GM18867 (cell line): ENCODE measurements around the gene SPEG.

ENCODE experiments used
- ATAC-seq: cut with Tn5 transposase; IDR thresholded peaks from one replicate; pipeline ENCODE4 v1.9.1; 2021; ENCODE audit warnings: mild to moderate bottlenecking, moderate library complexity; ENCODE audit not compliant: unreplicated experiment

Gene SPEG

DNA sequence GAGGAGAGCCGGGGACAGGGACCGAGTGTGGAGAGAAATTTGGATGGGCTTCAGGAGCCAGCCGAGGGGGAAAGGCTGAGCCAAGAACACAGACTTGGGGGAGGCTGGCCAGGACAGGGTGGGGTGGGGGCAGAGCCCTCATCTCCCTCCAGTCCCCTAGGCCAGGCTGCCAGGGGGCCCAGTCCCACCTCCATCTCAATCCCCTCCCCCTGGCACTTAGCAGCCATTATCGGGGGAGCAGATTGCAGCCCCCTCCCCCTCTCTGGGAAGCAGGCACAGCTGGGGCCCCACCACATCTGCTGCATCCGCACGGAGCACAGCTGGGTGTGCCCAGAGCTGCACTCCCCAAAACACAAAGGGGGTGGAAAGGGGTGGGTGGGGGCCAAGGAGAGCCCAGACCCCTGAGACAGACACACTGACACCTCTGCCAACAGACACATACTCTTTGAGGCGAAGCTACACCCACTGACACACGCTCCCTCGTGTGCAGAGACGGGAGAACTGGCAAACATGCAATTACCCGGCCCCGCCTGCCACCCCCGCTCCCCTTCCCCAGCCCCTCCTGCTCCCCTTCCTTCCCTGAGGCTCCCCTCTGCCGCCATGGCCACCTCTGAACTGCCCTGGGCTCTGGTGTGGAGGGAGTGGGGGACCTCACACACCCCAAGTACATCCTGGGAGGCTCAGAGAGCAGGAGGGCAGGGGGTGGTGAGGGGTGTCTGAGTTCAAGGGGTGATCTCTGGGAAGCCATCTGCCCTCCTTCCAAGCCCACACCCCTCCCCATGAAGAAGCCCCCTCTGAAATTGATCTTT is 74.5 kb downstream of the SPEG start:
- peak; percentile 18 for ATAC-seq

DNA sequence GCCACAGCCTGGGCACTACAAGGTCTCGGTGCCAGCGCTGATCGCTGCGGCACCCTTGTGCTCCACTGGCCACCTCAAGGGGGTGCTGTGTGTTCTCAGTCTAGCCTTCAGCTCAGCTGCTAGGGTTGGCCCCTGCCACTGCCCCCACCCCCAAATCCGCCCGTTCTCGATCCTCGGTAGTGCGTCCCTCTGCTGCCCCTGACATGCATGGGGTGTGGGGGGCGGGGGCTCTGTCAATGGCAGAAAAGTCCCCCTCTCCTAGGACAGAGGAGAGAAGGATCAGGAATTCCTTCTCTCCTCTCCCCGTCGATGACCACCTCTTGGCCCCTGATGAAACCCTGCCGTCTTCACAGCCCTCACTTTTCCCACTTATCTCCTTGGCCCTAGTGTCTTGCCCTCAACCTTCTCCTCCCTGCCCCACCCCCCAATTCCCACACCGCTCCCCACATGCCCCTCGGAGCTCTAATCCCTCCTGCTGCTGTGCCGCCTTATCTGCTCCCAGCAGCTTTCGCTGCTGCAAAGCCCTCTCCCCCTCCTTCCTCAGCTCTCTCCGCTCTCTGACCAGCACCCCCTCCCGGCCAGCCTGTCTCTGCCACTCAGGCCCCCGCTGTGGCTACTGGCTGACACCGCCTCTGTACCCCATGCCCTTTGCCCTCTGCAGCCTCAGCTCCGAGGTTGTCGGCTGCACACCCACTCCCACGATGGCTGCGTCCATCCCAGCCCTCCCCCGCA is 75.3 kb downstream of the SPEG start:
- peak; percentile 61 for ATAC-seq

DNA sequence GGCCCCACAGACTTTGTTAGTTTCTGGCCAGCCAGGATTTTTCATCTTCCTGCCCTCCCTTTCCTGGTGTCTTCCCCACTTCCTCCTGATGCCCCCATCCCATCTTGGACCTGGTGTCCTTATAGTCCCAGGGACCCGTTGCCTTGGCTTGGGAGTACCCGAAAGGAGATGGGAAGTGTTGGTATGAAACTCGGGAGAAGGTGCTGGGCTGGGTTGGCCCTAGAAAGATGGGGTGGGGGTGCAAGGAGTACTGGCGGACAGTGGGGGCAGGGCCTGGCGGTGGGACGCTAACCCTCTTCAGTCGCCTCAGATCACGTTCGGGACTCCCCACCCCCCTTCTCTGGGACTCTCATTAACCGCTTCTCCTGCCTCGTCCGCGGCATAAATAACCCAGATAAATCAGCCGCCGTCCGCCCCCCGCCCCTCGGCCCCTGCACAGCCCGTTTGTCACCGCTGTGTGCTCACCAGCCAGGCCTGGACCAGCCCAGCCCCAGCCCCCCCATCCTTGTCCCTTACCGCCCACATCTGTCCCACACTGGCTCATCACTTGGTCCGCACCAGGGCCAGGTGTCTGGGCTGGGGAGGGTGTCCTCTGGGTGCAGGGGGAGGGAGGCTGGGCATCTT is 76.0 kb downstream of the SPEG start:
- ATAC-seq, result no peak

DNA sequence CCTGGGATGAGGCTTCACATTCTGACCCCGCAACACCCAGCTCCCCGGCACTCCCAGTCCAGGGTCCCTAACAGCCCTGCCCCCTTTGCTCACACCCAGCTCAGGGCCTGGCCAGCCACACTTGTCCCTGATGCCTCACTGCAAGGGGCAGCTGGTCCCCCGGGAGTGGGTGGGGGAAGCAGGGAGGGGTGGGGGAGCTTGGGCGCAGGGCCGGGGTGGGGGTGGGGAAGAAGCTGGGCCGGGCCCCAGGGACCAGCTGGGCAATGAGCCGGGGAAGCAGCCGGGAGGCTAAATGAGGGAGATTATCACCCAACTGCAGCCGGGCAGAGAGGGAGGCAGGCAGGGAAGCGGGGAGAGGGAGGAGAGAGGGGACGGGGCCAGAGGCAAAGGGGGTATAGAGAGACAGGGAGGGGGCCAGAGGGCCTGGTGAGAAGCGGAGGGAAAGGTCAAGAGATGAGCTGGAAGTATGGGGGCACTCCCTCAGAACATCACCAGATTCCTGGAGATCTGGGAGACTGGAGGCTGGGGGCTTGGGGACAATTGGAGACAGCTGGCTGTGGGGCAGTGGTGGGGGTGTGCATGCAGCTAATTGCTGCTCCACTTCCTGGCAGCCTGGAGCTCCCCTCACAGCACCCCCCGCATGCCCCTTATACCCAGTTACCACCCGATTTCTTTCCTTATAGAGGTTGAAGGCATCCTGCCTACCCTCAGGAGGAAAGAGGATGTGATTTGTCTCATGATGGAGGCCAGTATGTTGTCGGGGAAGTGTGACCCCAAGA is 77.1 kb downstream of the SPEG start:
- no peak for ATAC-seq

DNA sequence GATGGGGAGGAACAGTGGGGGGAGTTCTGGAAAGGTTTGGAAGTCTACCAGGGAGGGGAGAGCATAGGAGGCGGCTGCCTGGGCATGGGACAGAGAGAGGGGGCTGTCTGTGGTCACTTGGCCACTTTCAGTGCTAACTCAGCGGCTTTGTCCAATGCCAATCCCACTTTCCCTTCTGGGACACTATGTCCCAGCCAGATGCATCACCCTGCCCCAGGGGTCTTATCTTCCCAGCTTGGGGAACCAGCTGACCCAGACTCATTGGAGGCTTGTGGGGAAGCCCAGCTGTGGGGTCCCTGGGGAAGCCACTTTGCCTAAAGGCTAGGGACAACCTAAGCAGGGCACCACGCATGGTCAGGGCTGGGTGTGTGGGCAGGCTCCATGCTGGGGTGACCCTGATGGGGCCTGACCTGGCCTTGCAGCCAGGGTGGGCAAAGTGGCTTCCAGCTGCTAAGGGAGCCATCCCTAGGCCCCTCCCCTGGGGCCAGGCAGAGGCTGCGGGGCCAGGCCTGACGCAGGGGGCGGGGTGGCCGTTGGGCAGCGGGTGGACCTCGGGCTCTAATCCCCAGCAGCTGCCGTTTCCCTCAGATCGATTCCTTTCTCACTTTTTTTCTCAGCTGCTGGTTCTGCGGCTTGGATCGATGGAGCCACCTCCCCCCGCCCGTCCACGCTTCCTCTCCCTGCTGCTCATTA is 78.0 kb downstream of the SPEG start:
- no peak for ATAC-seq

DNA sequence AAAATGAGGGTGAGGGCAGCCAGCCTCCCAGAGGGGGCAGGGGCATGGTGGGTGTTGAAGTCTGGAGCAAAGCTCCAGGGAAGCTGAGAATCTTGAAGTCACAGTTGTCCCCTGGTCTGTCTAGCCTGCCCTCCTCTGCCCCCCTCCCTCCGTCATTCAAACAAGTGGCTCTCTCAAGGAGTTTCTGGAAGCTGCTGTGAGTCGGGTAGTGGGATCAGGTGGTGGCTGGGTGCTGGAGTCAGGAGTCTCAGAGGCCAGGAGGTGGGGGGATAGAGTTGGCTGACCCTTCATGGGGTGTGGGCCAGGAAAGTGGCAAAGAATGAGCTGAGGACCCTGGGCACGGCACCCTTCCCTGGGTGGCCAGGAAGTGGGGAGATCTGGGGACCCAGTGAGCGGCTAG is 79.1 kb downstream of the SPEG start:
- ATAC-seq, result no peak

DNA sequence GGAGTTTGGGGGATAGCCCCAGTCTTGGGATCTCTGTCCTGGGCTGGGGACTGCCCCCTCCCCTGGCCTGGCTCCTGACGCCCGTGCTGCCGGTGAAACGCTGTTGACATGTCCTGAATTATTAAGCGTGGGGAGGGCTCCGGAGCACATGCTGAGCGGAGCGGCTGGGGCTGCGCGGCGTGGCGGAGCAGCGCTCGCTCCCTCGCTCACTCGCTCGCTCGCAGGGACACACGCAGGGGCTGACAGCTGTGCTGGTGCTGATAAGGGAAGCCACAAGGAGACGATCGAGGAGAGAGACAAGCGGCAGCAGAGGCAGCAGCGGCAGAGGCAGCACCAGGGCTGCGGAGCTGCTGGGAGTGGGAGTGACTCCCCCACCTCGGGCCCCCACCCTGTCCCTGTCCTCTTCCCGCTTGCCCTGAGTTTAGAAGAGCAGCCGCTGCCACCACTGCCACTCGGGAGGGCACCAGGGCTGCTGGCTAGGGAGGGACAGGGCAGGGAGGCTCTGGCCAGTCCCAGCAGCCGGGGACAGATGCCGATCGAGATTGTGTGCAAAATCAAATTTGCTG is 79.6 kb downstream of the SPEG start, which contains the start of gene ASIC4:
TSS of gene ASIC4 (plus strand) at position 287 of the 566 bp plus-strand sequence. CDS start at position 530, 243 bp downstream.
- ATAC-seq, result no peak

DNA sequence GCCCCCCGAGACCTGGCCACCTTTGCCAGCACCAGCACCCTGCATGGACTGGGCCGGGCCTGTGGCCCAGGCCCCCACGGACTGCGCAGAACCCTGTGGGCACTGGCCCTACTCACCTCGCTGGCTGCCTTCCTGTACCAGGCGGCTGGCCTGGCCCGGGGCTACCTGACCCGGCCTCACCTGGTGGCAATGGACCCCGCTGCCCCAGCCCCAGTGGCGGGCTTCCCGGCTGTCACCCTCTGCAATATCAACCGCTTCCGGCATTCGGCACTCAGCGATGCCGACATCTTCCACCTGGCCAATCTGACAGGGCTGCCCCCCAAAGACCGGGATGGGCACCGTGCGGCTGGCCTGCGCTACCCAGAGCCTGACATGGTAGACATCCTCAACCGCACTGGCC is 80.2 kb downstream of the SPEG start:
- no peak for ATAC-seq

DNA sequence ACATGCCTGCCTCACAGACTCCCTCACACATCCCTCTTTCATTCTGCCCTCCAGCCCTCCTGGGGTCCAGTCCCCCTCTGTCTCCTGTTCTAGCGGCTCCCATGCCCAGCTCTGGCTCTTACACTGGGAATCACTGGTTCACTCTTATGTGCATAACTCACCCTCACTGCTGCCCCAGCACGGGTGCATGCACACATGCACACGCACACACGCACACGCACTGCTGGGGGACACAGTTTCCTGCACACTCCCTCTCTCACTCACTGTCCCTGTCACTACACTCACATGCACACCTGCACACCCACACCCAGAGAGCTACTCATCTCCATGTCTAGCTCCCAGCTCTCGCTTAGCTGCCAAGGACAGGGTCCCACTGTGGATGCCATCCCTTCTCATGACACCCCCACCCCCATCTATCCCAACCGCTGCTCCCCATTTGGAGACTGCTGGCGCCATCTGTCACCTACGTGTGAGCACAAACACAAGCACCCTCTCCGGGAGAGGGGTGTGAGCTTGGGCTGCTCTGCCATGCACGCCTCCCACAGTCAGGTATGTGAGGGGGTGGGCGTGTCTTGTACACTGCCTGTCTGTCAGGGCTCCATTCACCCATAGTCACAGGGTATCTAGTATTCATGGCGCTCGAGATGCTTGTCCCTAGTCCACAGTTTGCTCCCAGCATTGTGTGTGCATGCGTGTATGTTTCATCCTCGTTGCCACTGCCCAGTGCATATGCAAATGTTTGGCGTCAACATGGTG is 81.4 kb downstream of the SPEG start:
- ATAC-seq, result no peak

DNA sequence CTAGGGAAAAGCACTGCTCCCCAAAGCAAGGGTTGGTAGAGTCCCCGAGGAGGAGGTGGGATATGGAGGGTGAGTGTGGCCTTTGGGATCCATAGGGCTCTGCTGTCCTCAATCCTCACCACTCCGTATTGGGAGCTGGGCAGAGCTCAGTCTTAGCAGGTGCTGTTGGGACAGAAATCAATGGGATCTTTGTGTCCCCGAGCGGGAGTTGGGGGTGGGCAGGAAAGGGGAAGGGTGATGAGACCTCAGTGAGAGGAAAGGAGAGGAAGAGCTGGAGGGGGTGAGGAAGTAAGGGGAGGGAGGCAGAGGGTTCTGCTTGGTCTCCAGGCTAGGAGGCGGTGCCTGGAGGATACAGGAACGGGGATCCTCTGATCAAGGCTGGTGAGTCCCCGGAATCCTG is 82.2 kb downstream of the SPEG start:
- ATAC-seq, result no peak

DNA sequence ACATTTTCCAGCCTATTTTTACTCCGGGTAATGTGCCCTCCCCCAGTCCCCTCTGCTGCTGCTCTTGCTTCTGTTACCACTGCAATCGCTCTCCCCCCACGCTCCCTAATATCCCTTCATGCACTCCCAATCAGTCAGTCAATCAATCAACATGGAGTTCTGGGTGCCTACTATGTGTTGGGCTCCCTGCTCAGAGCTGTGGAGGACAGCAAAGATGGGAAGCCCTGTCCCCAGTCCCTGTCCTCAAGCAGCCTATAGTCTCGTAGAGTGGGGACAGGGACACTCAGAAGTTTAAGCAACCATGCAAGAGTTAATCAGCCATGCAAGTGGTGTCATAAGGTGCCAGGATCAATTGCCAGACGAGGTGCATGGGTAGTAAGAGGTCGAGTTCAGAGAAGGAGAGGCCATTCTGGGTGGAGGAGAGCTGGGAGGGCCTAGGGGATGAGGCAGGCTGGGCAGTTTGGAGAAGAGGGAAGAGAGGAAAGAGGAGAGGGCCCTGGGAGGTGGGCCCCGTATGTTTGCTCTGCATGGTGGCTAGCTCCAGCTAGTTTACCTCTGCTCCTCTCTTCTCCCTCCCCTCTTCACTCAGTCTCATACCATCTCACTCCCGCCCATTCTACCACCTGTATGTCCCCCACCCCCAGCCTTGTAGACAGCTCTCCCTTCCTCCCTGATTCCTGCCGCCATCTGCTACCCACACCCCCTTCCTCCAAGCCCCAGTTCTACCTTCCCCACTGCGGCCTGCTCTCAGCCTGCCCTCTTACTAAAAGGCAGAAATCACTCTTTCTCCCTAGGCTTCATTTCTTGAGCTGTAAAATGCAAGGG is 83.5 kb downstream of the SPEG start:
- no peak for ATAC-seq

DNA sequence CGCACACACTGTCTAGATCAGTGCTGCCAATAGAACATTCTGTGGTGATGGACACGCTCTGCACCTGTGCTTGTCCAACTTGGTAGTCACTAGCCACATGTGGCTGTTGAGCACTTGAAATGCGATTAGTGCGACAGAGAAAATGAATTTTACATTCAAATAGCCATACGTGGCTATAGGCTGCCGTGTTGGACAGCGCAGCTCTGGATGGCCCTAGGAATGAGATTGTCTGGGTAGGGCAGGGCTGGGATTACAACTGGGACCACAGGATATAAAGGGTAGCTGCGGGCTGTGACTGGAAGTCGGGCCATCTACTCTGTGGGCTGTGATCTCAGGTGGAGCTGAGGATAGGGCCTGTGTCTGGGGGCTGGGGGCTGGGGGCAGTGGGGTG is 84.9 kb downstream of the SPEG start:
- no peak for ATAC-seq

DNA sequence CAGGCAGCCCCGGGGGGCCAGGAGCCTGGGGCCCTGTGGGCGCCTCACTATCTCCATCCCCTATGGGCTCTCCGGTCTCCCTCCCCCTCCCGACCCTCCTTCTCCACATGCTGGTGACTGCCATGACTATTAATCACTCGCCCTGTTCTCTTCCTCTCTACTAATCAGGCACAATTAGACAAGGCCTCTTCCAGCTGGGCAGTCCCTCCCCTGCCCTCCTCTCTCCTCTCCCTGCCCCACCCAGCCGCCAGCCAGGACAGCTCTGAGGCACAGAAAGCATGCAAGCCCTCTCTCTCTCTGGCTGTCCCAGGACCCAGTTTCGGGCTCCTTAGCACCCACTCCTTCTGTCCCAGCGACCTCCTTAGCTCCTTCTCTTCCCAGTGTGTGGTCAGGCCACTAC is 85.4 kb downstream of the SPEG start:
- ATAC-seq, result no peak

DNA sequence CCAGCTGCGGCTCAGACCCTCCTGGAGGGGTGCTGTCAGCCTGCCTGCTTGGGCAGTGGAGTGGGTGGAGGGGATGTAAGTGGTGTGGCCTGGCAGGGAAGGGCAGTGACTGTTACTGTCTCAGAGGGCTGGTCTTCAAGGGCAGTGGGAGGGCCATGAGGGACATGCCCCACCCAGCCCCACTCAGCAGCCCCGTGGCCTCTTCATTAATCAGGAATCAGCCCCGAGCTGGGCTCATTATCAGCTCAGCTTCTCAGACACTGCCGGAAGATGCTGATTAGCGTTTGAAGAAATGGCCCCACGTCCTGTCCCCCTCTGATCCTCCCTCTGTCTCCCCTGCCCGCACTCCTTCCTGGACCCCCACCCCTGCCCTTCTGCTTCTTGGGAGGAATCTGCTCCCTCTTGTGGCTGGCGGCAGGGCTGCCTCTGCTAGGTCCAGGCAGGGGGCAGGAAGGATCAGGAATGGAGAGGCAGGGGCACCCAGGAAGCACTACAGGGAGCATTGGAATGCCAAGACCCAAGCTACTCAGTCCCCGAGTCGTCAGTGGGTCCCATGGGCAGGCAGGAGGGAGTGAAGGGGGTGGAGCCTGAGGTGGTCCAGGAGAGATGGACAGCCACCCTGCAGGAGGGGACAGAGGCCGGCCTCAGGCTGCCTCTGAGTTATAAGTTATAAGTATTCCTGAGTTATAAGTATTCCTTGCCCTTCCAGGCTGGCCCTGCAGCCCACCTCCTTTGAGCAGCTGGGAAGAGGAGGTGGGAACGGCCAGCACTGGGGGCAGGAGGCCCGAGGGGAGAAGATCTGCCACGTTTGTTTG is 86.6 kb downstream of the SPEG start:
- no peak for ATAC-seq

DNA sequence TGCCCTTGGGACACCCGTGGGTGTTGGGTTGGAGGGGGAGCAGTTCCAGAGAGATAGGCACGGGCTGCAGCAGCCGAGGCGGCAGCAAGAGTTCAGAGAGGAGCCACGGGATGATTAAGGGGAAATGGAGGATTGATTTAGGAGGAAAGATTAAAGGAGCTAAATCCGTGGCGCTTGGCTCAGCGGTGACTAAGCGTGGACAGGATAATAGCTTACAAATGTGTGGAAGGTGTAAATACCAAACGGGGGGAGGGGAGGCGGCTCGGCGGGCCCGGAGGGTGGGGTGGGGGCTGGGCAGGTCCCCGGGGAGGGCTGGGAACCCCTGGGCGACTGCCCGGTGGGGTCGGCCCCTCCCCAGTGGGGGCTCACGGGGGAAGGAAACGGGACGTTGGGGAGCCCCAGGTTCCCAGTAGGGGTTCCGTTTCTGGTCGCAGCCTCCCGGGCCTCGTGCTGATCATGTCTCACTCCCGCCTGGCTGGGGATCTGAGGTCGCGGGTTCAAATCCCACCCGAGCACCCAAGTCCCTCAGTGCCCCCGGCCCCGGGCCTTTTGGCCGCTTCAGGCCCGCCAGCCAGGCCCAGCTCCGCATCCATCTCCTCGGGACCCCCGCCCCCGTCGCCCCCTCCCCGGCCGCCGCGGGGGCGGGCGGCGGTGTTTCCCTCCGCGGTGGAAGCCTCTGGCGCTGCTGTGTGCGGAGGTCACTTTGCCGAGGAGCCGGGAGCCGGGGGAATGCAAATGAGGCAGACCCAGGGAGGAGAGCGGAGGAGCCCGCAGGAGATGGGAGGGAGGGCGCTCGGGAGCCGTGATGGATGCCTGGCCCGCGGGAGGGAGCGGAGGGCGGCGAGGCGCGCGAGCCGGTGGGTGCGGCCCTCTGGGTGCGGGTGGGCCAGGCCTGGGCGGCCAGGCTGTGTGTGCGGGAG is 87.7 kb downstream of the SPEG start:
- ATAC-seq, result no peak

DNA sequence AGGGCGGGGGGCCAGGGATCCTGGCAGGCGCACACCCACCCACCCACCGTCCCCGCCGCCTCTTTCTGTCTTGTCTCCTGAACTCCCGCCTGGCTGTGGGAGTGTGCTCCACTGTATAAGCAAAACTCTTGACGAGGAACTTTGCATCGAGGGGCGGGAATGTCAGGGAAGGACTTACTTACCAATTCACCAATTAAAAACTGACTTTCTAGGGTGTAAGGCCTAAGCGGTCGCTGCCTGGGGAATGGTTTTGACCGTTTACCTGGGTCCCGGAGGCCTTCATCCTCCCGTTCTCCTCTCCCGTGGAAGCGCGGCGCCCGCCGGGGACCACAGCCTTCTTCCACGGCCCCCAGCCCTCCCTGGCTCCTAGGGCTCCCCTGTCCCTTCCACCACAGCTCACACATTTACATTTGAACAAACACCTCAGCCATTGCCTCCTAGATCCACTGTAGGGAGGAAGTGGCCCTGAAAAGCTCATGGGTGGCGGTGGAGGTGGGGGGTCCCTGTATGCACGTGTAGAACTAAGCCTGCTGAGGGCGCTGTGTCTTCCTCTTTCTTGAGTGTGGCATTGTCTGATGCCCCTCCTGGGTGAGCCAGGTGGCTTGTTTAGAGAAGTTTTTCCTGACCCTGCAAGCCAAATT is 88.5 kb downstream of the SPEG start:
- no peak for ATAC-seq
